Measurements from ENCODE around the gene TMEM132C. TPM values are rescaled to one million over a fixed set of nuclear protein-coding genes. Genes with fewer than 3 reads are reported as not detected.

The TMEM132C gene
- total RNA-seq, 2 experiments from 2014 or later, result not detected

GRCh38 chr12:128266086-128266485, 884 bp upstream of the TMEM132C start:
- no peaks in the 10 kb centered on the region for H3K36me3 Mint-ChIP-seq
- peaks cover 35% of the 10 kb centered on the region for H3K27me3 Mint-ChIP-seq
- no peak overlapping the region for H3K4me3 Mint-ChIP-seq
- CTCF ChIA-PET, result no interaction called here
- ATAC-seq, result no peak
- no peak for DNase-seq
- H3K4me1 Mint-ChIP-seq, result no peaks in the 10 kb centered on the region
- H3K27ac Mint-ChIP-seq, result no peak overlapping the region
- peaks cover 2% of the 10 kb centered on the region for H3K9me3 Mint-ChIP-seq (ENCODE audit: low read depth)

- no peak overlapping the region for H3K4me3 Mint-ChIP-seq
- CTCF ChIA-PET, result no interaction called here
Measured at GRCh38 chr12:128266541-128267130, 334 bp upstream of the TMEM132C start.

GRCh38 chr12:128267651-128268378, 845 bp downstream of the TMEM132C start:
- DNase-seq, result no peak
- no peak overlapping the region for H3K4me3 Mint-ChIP-seq
- no peak for ATAC-seq

More at GRCh38 chr12:128266541-128267130, 334 bp upstream of the TMEM132C start:
- H3K9me3 Mint-ChIP-seq (ENCODE audit: low read depth), result peaks cover 2% of the 10 kb centered on the region
- ATAC-seq (no peak), DNase-seq (no peak)
- no peak overlapping the region for H3K27ac Mint-ChIP-seq
- H3K4me1 Mint-ChIP-seq, result no peaks in the 10 kb centered on the region
- H3K27me3 Mint-ChIP-seq, result peaks cover 35% of the 10 kb centered on the region
- no peaks in the 10 kb centered on the region for H3K36me3 Mint-ChIP-seq

GRCh38 chr12:128268379-128268995, 1.5 kb downstream of the TMEM132C start:
- H3K4me3 Mint-ChIP-seq, result no peak overlapping the region
- H3K9me3 Mint-ChIP-seq (ENCODE audit: low read depth), result peaks cover 2% of the 10 kb centered on the region
- no peaks in the 10 kb centered on the region for H3K4me1 Mint-ChIP-seq
- H3K27ac Mint-ChIP-seq, result no peak overlapping the region
- H3K27me3 Mint-ChIP-seq, result peaks cover 35% of the 10 kb centered on the region
- ATAC-seq (no peak), DNase-seq (no peak)
- CTCF ChIA-PET, result no interaction called here
- H3K36me3 Mint-ChIP-seq, result no peaks in the 10 kb centered on the region

More at GRCh38 chr12:128267651-128268378, 845 bp downstream of the TMEM132C start:
- no peaks in the 10 kb centered on the region for H3K4me1 Mint-ChIP-seq
- peaks cover 35% of the 10 kb centered on the region for H3K27me3 Mint-ChIP-seq
- H3K27ac Mint-ChIP-seq, result no peak overlapping the region
- H3K36me3 Mint-ChIP-seq, result no peaks in the 10 kb centered on the region
- CTCF ChIA-PET, result no interaction called here
- H3K9me3 Mint-ChIP-seq (ENCODE audit: low read depth), result peaks cover 2% of the 10 kb centered on the region

- no peaks in the 10 kb centered on the region for H3K36me3 Mint-ChIP-seq
- H3K27me3 Mint-ChIP-seq, result peaks cover 35% of the 10 kb centered on the region
- H3K9me3 Mint-ChIP-seq (ENCODE audit: low read depth), result peaks cover under 1% of the 10 kb centered on the region
- CTCF ChIA-PET, result no interaction called here
- no peak for ATAC-seq
- no peak overlapping the region for H3K27ac Mint-ChIP-seq
- H3K4me3 Mint-ChIP-seq, result no peak overlapping the region
- DNase-seq, result no peak
- H3K4me1 Mint-ChIP-seq, result no peaks in the 10 kb centered on the region
Measured at GRCh38 chr12:128269181-128269591, 2.2 kb downstream of the TMEM132C start.

GRCh38 chr12:128276471-128276870, 9.5 kb downstream of the TMEM132C start:
- DNase-seq (no peak), ATAC-seq (no peak)
- H3K27ac Mint-ChIP-seq, result no peak overlapping the region
- no peaks in the 10 kb centered on the region for H3K27me3 Mint-ChIP-seq
- H3K36me3 Mint-ChIP-seq, result no peaks in the 10 kb centered on the region
- H3K4me1 Mint-ChIP-seq, result no peaks in the 10 kb centered on the region
- H3K4me3 Mint-ChIP-seq, result no peak overlapping the region
- CTCF ChIA-PET, result no interaction called here
- peaks cover 6% of the 10 kb centered on the region for H3K9me3 Mint-ChIP-seq (ENCODE audit: low read depth)

- ATAC-seq, result no peak
- CTCF ChIA-PET, result no interaction called here
- Mint-ChIP-seq H3K9me3 (ENCODE audit: low read depth) (peaks cover 4% of the 10 kb centered on the region), H3K4me3 (no peak overlapping the region), H3K4me1 (no peaks in the 10 kb centered on the region), H3K27me3 (no peaks in the 10 kb centered on the region), H3K36me3 (no peaks in the 10 kb centered on the region), H3K27ac (no peak overlapping the region)
- DNase-seq, result no peak
Measured at GRCh38 chr12:128286970-128287369, 20.0 kb downstream of the TMEM132C start.

GRCh38 chr12:128288357-128288756, 21.4 kb downstream of the TMEM132C start:
- Mint-ChIP-seq H3K27ac (no peak overlapping the region), H3K27me3 (no peaks in the 10 kb centered on the region), H3K4me3 (no peak overlapping the region), H3K9me3 (ENCODE audit: low read depth) (peaks cover 4% of the 10 kb centered on the region), H3K4me1 (no peaks in the 10 kb centered on the region), H3K36me3 (no peaks in the 10 kb centered on the region)
- CTCF ChIA-PET, result no interaction called here
- DNase-seq (no peak), ATAC-seq (no peak)

GRCh38 chr12:128288896-128289295, 21.9 kb downstream of the TMEM132C start:
- no peaks in the 10 kb centered on the region for H3K27me3 Mint-ChIP-seq
- H3K36me3 Mint-ChIP-seq, result no peaks in the 10 kb centered on the region
- no peak overlapping the region for H3K4me3 Mint-ChIP-seq
- H3K4me1 Mint-ChIP-seq, result no peaks in the 10 kb centered on the region
- H3K9me3 Mint-ChIP-seq (ENCODE audit: low read depth), result peaks cover 4% of the 10 kb centered on the region
- CTCF ChIA-PET, result no interaction called here
- no peak for ATAC-seq
- DNase-seq, result no peak
- H3K27ac Mint-ChIP-seq, result no peak overlapping the region

GRCh38 chr12:128290938-128291337, 24.0 kb downstream of the TMEM132C start:
- DNase-seq, result no peak
- Mint-ChIP-seq H3K27me3 (no peaks in the 10 kb centered on the region), H3K36me3 (no peaks in the 10 kb centered on the region), H3K27ac (no peak overlapping the region), H3K4me1 (no peaks in the 10 kb centered on the region), H3K4me3 (no peak overlapping the region), H3K9me3 (ENCODE audit: low read depth) (peaks cover 4% of the 10 kb centered on the region)
- no peak for ATAC-seq
- CTCF ChIA-PET, result no interaction called here

- CTCF ChIA-PET, result no interaction called here
- Mint-ChIP-seq H3K27me3 (no peaks in the 10 kb centered on the region), H3K27ac (no peak overlapping the region), H3K4me1 (no peaks in the 10 kb centered on the region), H3K4me3 (no peak overlapping the region), H3K9me3 (ENCODE audit: low read depth) (peaks cover 3% of the 10 kb centered on the region), H3K36me3 (no peaks in the 10 kb centered on the region)
- DNase-seq, result no peak
- ATAC-seq, result no peak
Measured at GRCh38 chr12:128298091-128298748, 31.2 kb downstream of the TMEM132C start.

- DNase-seq, result no peak
- CTCF ChIA-PET, result no interaction called here
- H3K36me3 Mint-ChIP-seq, result no peaks in the 10 kb centered on the region
- no peak overlapping the region for H3K4me3 Mint-ChIP-seq
- H3K9me3 Mint-ChIP-seq (ENCODE audit: low read depth), result peaks cover 5% of the 10 kb centered on the region
- ATAC-seq, result no peak
- H3K4me1 Mint-ChIP-seq, result no peaks in the 10 kb centered on the region
- H3K27me3 Mint-ChIP-seq, result no peaks in the 10 kb centered on the region
- H3K27ac Mint-ChIP-seq, result no peak overlapping the region
Measured at GRCh38 chr12:128305336-128305892, 38.4 kb downstream of the TMEM132C start.

GRCh38 chr12:128307791-128308190, 40.8 kb downstream of the TMEM132C start:
- no peak overlapping the region for H3K4me3 Mint-ChIP-seq
- ATAC-seq, result no peak
- CTCF ChIA-PET, result no interaction called here

More at GRCh38 chr12:128307791-128308190, 40.8 kb downstream of the TMEM132C start:
- H3K27ac Mint-ChIP-seq, result no peak overlapping the region
- H3K9me3 Mint-ChIP-seq (ENCODE audit: low read depth), result peaks cover 11% of the 10 kb centered on the region
- H3K36me3 Mint-ChIP-seq, result no peaks in the 10 kb centered on the region
- H3K4me1 Mint-ChIP-seq, result no peaks in the 10 kb centered on the region
- no peaks in the 10 kb centered on the region for H3K27me3 Mint-ChIP-seq
- no peak for DNase-seq
